K562 (cell line): ENCODE results near the gene UBALD2. TPM values are rescaled to one million over a fixed set of nuclear protein-coding genes. Genes with fewer than 3 reads are reported as not detected.

Source experiments
- polyA plus RNA-seq, 8 experiments: library from polyadenylated mRNA; depleted of rRNA in 4 of 8; stranded (reverse) in 5 of 8; unstranded in 3 of 8; fragments of >200 nt; fragmentation: Nextera tagmentation in 2 of 8; fragmentation: Illumina TruSeq in 1 of 8; extraction: Ambion mirVana in 2 of 8; extraction: Trizol in 1 of 8; gene quantifications; 2 replicates each; pipeline versions ENCODE4 v1.2.1 to v1.2.3, GENCODE V29; 2011 to 2014; ENCODE audit warnings: inconsistent platforms in 1 of 8, missing spikeins in 1 of 8
- small RNA-seq: library from RNA; depleted of rRNA; stranded (forward); fragments of <200 nt; gene quantifications from one replicate; pipeline ENCODE3, GENCODE V24; 2014
- total RNA-seq, 7 experiments: library from RNA; depleted of rRNA in 6 of 7; stranded (reverse); fragments of >200 nt in 6 of 7; fragmentation: Illumina TruSeq in 2 of 7; extraction: Trizol in 2 of 7; gene quantifications; 2 replicates each; pipeline versions ENCODE4 v1.2.1 to v1.2.3, GENCODE V29; 2011 to 2021; ENCODE audit warnings: low replicate concordance in 1 of 7

The UBALD2 gene
- total and polyA plus RNA-seq, 9 of the 15 experiments (the other 6 are each of a cell fraction or from before 2014, with no cell fraction given) = 2.3 to 94.1 (median 25.3) TPM

Small RNAs within 50 kb of the gene (small RNA-seq; reads per million reads assigned to genes)
- gene RF00019 = not detected

Other genes starting within 250 kb of the UBALD2 start
Only the 7 nearest of the 13 such genes appear.
- gene ZACN, start 186.2 kb upstream of the UBALD2 start, total RNA-seq (2014; rRNA removed) = not detected in 2 replicates
- gene ZACN, start 186.2 kb upstream of the UBALD2 start, total RNA-seq (2014; rRNA removed; fragmentation: Illumina TruSeq; extraction: Trizol) = not detected in 2 replicates
- not detected in 2 replicates for gene ZACN, start 186.2 kb upstream of the UBALD2 start, total RNA-seq (2015; rRNA removed; fragmentation: Illumina TruSeq; extraction: Trizol)
- gene ZACN, start 186.2 kb upstream of the UBALD2 start, total RNA-seq (2021) = 0.07 TPM in 1 of 2 replicates, not detected in the other
- gene ZACN, start 186.2 kb upstream of the UBALD2 start, polyA plus RNA-seq (2011; rRNA removed) = not detected in 2 replicates
- not detected in 2 replicates for gene ZACN, start 186.2 kb upstream of the UBALD2 start, polyA plus RNA-seq (2014; fragmentation: Illumina TruSeq; extraction: Trizol)
- gene ZACN, start 186.2 kb upstream of the UBALD2 start, polyA plus RNA-seq (2014; fragmentation: Nextera tagmentation; extraction: Ambion mirVana) = not detected
- not detected in 2 replicates for gene ZACN, start 186.2 kb upstream of the UBALD2 start, polyA plus RNA-seq (2014; rRNA removed)
- 35.0 and 35.5 TPM in 2 replicates for gene EXOC7, start 161.6 kb upstream of the UBALD2 start, total RNA-seq (2014; rRNA removed)
- gene EXOC7, start 161.6 kb upstream of the UBALD2 start, total RNA-seq (2014; rRNA removed; fragmentation: Illumina TruSeq; extraction: Trizol) = 29.0 and 30.3 TPM in 2 replicates
- gene EXOC7, start 161.6 kb upstream of the UBALD2 start, total RNA-seq (2015; rRNA removed; fragmentation: Illumina TruSeq; extraction: Trizol) = 36.3 and 42.4 TPM in 2 replicates
- 53.1 and 57.0 TPM in 2 replicates for gene EXOC7, start 161.6 kb upstream of the UBALD2 start, total RNA-seq (2021)
- 36.5 and 37.1 TPM in 2 replicates for gene EXOC7, start 161.6 kb upstream of the UBALD2 start, polyA plus RNA-seq (2011; rRNA removed)
- 27.8 and 31.2 TPM in 2 replicates for gene EXOC7, start 161.6 kb upstream of the UBALD2 start, polyA plus RNA-seq (2014; fragmentation: Illumina TruSeq; extraction: Trizol)
- 10 to 100 TPM; 18.6 to 20.2 TPM for gene EXOC7, start 161.6 kb upstream of the UBALD2 start, polyA plus RNA-seq (2014; fragmentation: Nextera tagmentation; extraction: Ambion mirVana)
- 30.5 and 36.2 TPM in 2 replicates for gene EXOC7, start 161.6 kb upstream of the UBALD2 start, polyA plus RNA-seq (2014; rRNA removed)
- not detected in 2 replicates for gene FOXJ1, start 124.1 kb upstream of the UBALD2 start, total RNA-seq (2014; rRNA removed)
- gene FOXJ1, start 124.1 kb upstream of the UBALD2 start, total RNA-seq (2014; rRNA removed; fragmentation: Illumina TruSeq; extraction: Trizol) = not detected in 2 replicates
- not detected in 2 replicates for gene FOXJ1, start 124.1 kb upstream of the UBALD2 start, total RNA-seq (2015; rRNA removed; fragmentation: Illumina TruSeq; extraction: Trizol)
- 0.07 TPM in 2 replicates for gene FOXJ1, start 124.1 kb upstream of the UBALD2 start, total RNA-seq (2021)
- gene FOXJ1, start 124.1 kb upstream of the UBALD2 start, polyA plus RNA-seq (2011; rRNA removed) = not detected in 2 replicates
- not detected in 2 replicates for gene FOXJ1, start 124.1 kb upstream of the UBALD2 start, polyA plus RNA-seq (2014; fragmentation: Illumina TruSeq; extraction: Trizol)
- not detected for gene FOXJ1, start 124.1 kb upstream of the UBALD2 start, polyA plus RNA-seq (2014; fragmentation: Nextera tagmentation; extraction: Ambion mirVana)
- gene FOXJ1, start 124.1 kb upstream of the UBALD2 start, polyA plus RNA-seq (2014; rRNA removed) = not detected in 2 replicates
- gene RNF157, start 24.9 kb upstream of the UBALD2 start, total RNA-seq (2014; rRNA removed) = 12.7 and 21.6 TPM in 2 replicates
- 16.3 and 17.9 TPM in 2 replicates for gene RNF157, start 24.9 kb upstream of the UBALD2 start, total RNA-seq (2014; rRNA removed; fragmentation: Illumina TruSeq; extraction: Trizol)
- gene RNF157, start 24.9 kb upstream of the UBALD2 start, total RNA-seq (2015; rRNA removed; fragmentation: Illumina TruSeq; extraction: Trizol) = 28.2 and 28.7 TPM in 2 replicates
- gene RNF157, start 24.9 kb upstream of the UBALD2 start, total RNA-seq (2021) = 28.6 and 29.0 TPM in 2 replicates
- 30.5 and 37.8 TPM in 2 replicates for gene RNF157, start 24.9 kb upstream of the UBALD2 start, polyA plus RNA-seq (2011; rRNA removed)
- 29.0 and 31.7 TPM in 2 replicates for gene RNF157, start 24.9 kb upstream of the UBALD2 start, polyA plus RNA-seq (2014; fragmentation: Illumina TruSeq; extraction: Trizol)
- gene RNF157, start 24.9 kb upstream of the UBALD2 start, polyA plus RNA-seq (2014; fragmentation: Nextera tagmentation; extraction: Ambion mirVana) = 10 to 100 TPM in 1 of 2 experiments, 1 to 10 TPM in 1; 8.1 to 12.7 TPM
- 20.8 and 26.3 TPM in 2 replicates for gene RNF157, start 24.9 kb upstream of the UBALD2 start, polyA plus RNA-seq (2014; rRNA removed)
- gene QRICH2, start 42.9 kb downstream of the UBALD2 start, total RNA-seq (2014; rRNA removed) = 1.3 and 1.5 TPM in 2 replicates
- gene QRICH2, start 42.9 kb downstream of the UBALD2 start, total RNA-seq (2014; rRNA removed; fragmentation: Illumina TruSeq; extraction: Trizol) = 0.89 and 1.1 TPM in 2 replicates
- gene QRICH2, start 42.9 kb downstream of the UBALD2 start, total RNA-seq (2015; rRNA removed; fragmentation: Illumina TruSeq; extraction: Trizol) = 1.6 and 2.0 TPM in 2 replicates
- 1.4 and 2.0 TPM in 2 replicates for gene QRICH2, start 42.9 kb downstream of the UBALD2 start, total RNA-seq (2021)
- gene QRICH2, start 42.9 kb downstream of the UBALD2 start, polyA plus RNA-seq (2011; rRNA removed) = 0.46 and 1.3 TPM in 2 replicates
- 0.40 and 0.61 TPM in 2 replicates for gene QRICH2, start 42.9 kb downstream of the UBALD2 start, polyA plus RNA-seq (2014; fragmentation: Illumina TruSeq; extraction: Trizol)
- under 1 TPM; 0.03 to 0.07 TPM for gene QRICH2, start 42.9 kb downstream of the UBALD2 start, polyA plus RNA-seq (2014; fragmentation: Nextera tagmentation; extraction: Ambion mirVana)
- 0.81 and 1.2 TPM in 2 replicates for gene QRICH2, start 42.9 kb downstream of the UBALD2 start, polyA plus RNA-seq (2014; rRNA removed)
- 18.6 and 21.9 TPM in 2 replicates for gene PRPSAP1, start 88.6 kb downstream of the UBALD2 start, total RNA-seq (2014; rRNA removed)
- gene PRPSAP1, start 88.6 kb downstream of the UBALD2 start, total RNA-seq (2014; rRNA removed; fragmentation: Illumina TruSeq; extraction: Trizol) = 39.3 and 39.4 TPM in 2 replicates
- 38.0 and 40.8 TPM in 2 replicates for gene PRPSAP1, start 88.6 kb downstream of the UBALD2 start, total RNA-seq (2015; rRNA removed; fragmentation: Illumina TruSeq; extraction: Trizol)
- 65.8 and 70.8 TPM in 2 replicates for gene PRPSAP1, start 88.6 kb downstream of the UBALD2 start, total RNA-seq (2021)
- gene PRPSAP1, start 88.6 kb downstream of the UBALD2 start, polyA plus RNA-seq (2011; rRNA removed) = 77.1 and 89.9 TPM in 2 replicates
- 70.0 and 73.4 TPM in 2 replicates for gene PRPSAP1, start 88.6 kb downstream of the UBALD2 start, polyA plus RNA-seq (2014; fragmentation: Illumina TruSeq; extraction: Trizol)
- gene PRPSAP1, start 88.6 kb downstream of the UBALD2 start, polyA plus RNA-seq (2014; fragmentation: Nextera tagmentation; extraction: Ambion mirVana) = 10 to 100 TPM; 21.9 to 31.9 TPM
- gene PRPSAP1, start 88.6 kb downstream of the UBALD2 start, polyA plus RNA-seq (2014; rRNA removed) = 61.2 and 72.8 TPM in 2 replicates
- gene SPHK1, start 119.3 kb downstream of the UBALD2 start, total RNA-seq (2014; rRNA removed) = 60.3 and 69.6 TPM in 2 replicates
- 5.6 and 8.0 TPM in 2 replicates for gene SPHK1, start 119.3 kb downstream of the UBALD2 start, total RNA-seq (2014; rRNA removed; fragmentation: Illumina TruSeq; extraction: Trizol)
- 14.1 and 14.9 TPM in 2 replicates for gene SPHK1, start 119.3 kb downstream of the UBALD2 start, total RNA-seq (2015; rRNA removed; fragmentation: Illumina TruSeq; extraction: Trizol)
- gene SPHK1, start 119.3 kb downstream of the UBALD2 start, total RNA-seq (2021) = 56.2 and 58.2 TPM in 2 replicates
- gene SPHK1, start 119.3 kb downstream of the UBALD2 start, polyA plus RNA-seq (2011; rRNA removed) = 20.2 and 21.6 TPM in 2 replicates
- 14.5 and 25.0 TPM in 2 replicates for gene SPHK1, start 119.3 kb downstream of the UBALD2 start, polyA plus RNA-seq (2014; fragmentation: Illumina TruSeq; extraction: Trizol)
- 1 to 10 TPM in 1 of 2 experiments, under 1 TPM in 1; 0.21 to 1.9 TPM for gene SPHK1, start 119.3 kb downstream of the UBALD2 start, polyA plus RNA-seq (2014; fragmentation: Nextera tagmentation; extraction: Ambion mirVana)
- gene SPHK1, start 119.3 kb downstream of the UBALD2 start, polyA plus RNA-seq (2014; rRNA removed) = 45.3 and 51.4 TPM in 2 replicates